Measurements from ENCODE around the gene APLNR.

DNA sequence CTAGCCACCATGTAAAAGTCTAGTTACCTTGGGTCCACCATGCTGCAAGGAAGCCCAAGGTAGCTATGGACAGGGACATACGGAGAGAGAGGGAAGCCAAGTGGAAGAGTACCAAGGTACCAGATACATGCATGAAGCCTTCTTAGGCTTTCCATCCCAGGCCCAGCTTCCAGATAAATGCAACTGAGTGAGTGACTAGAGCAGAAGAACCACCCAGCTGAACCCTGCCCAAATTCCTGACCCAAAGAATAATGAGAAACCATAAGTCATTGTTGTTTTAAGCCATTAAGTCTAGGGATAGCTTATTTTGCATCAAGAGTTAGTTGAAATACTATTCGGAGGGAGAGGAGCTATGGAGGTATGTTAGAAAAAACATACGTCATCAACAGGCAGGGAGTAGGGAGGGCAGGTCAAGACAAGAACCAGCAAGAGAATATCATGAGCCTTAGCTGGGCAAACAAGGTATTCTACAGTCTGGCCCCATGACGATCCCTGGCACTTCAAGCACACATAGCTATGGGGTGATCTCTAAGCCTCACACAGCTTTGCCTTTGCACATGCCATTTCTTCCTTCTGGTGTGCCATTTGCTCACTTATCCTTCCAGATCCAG lies 36.5 kb upstream of the APLNR start:
- no peak for TF ChIP-seq CTCF (conservative IDR thresholded peaks at IDR 0.05; ENCODE audit: low read length)
- no peak for TF ChIP-seq EZH2phosphoT487 (IDR thresholded peaks at IDR 0.05; ENCODE audit: borderline replicate concordance, low read depth, low read length)
